Ishikawa (cell line): Measurements from ENCODE around the gene QSOX1.

Experiments
- CEBPB ChIP-seq: IDR thresholded peaks from 2 replicates; pipeline ENCODE4 v1.6.1; 2012
- EP300 ChIP-seq: IDR thresholded peaks from 2 replicates; pipeline ENCODE4 v1.6.1; 2012; ENCODE audit warnings: borderline replicate concordance
- TF ChIP-seq, protein P1 (sequence below): IDR thresholded peaks from 2 replicates; pipeline ENCODE4 v1.6.1; 2012; ENCODE audit warnings: low read depth, mild to moderate bottlenecking
- TF ChIP-seq, protein P2 (sequence below): IDR thresholded peaks from 2 replicates; pipeline ENCODE4 v1.6.1; 2012

DNA sequence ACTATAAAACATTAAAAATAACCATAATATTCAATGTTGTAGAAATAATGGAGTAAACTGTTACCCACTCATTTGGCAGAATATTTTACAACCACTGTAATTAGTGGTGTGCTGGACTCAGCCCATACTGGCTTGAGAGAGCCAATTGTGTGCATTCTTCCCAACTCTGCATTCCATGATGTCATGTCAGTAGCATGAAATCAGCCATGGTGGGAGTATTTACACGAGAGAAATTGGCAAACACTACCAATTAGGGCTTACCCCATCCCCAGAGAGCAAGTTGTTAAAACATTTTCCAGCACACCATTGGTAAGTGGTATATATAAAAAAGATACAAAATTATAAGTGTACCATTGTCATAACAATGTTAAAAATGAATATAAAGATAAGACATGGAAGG is 19.1 kb upstream of the QSOX1 start:
- TF ChIP-seq EP300 = no peak
- TF ChIP-seq, protein P1, sequence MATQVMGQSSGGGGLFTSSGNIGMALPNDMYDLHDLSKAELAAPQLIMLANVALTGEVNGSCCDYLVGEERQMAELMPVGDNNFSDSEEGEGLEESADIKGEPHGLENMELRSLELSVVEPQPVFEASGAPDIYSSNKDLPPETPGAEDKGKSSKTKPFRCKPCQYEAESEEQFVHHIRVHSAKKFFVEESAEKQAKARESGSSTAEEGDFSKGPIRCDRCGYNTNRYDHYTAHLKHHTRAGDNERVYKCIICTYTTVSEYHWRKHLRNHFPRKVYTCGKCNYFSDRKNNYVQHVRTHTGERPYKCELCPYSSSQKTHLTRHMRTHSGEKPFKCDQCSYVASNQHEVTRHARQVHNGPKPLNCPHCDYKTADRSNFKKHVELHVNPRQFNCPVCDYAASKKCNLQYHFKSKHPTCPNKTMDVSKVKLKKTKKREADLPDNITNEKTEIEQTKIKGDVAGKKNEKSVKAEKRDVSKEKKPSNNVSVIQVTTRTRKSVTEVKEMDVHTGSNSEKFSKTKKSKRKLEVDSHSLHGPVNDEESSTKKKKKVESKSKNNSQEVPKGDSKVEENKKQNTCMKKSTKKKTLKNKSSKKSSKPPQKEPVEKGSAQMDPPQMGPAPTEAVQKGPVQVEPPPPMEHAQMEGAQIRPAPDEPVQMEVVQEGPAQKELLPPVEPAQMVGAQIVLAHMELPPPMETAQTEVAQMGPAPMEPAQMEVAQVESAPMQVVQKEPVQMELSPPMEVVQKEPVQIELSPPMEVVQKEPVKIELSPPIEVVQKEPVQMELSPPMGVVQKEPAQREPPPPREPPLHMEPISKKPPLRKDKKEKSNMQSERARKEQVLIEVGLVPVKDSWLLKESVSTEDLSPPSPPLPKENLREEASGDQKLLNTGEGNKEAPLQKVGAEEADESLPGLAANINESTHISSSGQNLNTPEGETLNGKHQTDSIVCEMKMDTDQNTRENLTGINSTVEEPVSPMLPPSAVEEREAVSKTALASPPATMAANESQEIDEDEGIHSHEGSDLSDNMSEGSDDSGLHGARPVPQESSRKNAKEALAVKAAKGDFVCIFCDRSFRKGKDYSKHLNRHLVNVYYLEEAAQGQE = no peak
- TF ChIP-seq, protein P2, sequence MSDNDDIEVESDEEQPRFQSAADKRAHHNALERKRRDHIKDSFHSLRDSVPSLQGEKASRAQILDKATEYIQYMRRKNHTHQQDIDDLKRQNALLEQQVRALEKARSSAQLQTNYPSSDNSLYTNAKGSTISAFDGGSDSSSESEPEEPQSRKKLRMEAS = no peak
- no peak for TF ChIP-seq CEBPB
